Brain microvascular endothelial cell (primary cell): ENCODE measurements around the gene G6PC3.

ENCODE experiments used
- DNase-seq: peaks from one replicate; pipeline ENCODE4 v3.0.0-alpha.2; 2020
- H3K27ac ChIP-seq: fragments of 250-450 bp; sonication (Bioruptor Pico); 2 replicates; pipeline ENCODE4 v1.5.1; 2020; ENCODE audit warnings: mild to moderate bottlenecking, moderate library complexity
- H3K27me3 ChIP-seq: fragments of 250-450 bp; sonication (Bioruptor Pico); replicated peaks from 2 replicates; pipeline ENCODE4 v1.5.1; 2020; ENCODE audit warnings: mild to moderate bottlenecking
- H3K36me3 ChIP-seq: fragments of 250-450 bp; sonication (Bioruptor Pico); replicated peaks from 2 replicates; pipeline ENCODE4 v1.5.1; 2020; ENCODE audit warnings: mild to moderate bottlenecking
- H3K4me3 ChIP-seq: 2 replicates; pipeline ENCODE4 v1.5.1; 2011; ENCODE audit warnings: low read depth, mild to moderate bottlenecking, control low read depth, low read length, moderate library complexity
- CTCF ChIP-seq: IDR thresholded peaks from 2 replicates; pipeline ENCODE4 v1.5.1; 2011; ENCODE audit warnings: low read depth, mild to moderate bottlenecking, moderate library complexity, low read length, control low read depth, inconsistent platforms; ENCODE audit errors: missing control alignments
- in situ Hi-C: cut with HindIII; loops from 2 replicates; pipeline ENCODE4 v1.10.0; 2017; ENCODE audit warnings: low sequenced_read_pairs, low pct_ligation_motif_present

G6PC3 gene

GRCh38 chr17:44087319-44087718 lies 16.8 kb downstream of the G6PC3 start:
- TF ChIP-seq CTCF: no peak
- no peak for DNase-seq
- in situ Hi-C loops: no loop called here
- H3K36me3 ChIP-seq: no peaks in the 10 kb centered on the region
- H3K27me3 ChIP-seq: no peaks in the 10 kb centered on the region
- peak overlapping the region; percentile 37 for H3K27ac ChIP-seq
- H3K4me3 ChIP-seq: peak overlapping the region; percentile 22

- in situ Hi-C loops: no loop called here
- no peaks in the 10 kb centered on the region for H3K36me3 ChIP-seq
Observed at GRCh38 chr17:44088254-44088653, 17.7 kb downstream of the G6PC3 start.

GRCh38 chr17:44091200-44091997 lies 20.9 kb downstream of the G6PC3 start:
- Histone ChIP-seq H3K36me3 (no peaks in the 10 kb centered on the region), H3K27ac (no peak overlapping the region), H3K27me3 (no peaks in the 10 kb centered on the region), H3K4me3 (no peak overlapping the region)
- in situ Hi-C loops: no loop called here
- TF ChIP-seq CTCF: no peak
- no peak for DNase-seq

More at GRCh38 chr17:44088254-44088653, 17.7 kb downstream of the G6PC3 start:
- no peak for DNase-seq
- TF ChIP-seq CTCF: no peak
- Histone ChIP-seq H3K4me3 (no peak overlapping the region), H3K27ac (no peak overlapping the region), H3K27me3 (no peaks in the 10 kb centered on the region)

- no peak for TF ChIP-seq CTCF
- H3K27me3 ChIP-seq: no peaks in the 10 kb centered on the region
- no peak overlapping the region for H3K27ac ChIP-seq
- DNase-seq: no peak
- in situ Hi-C loops: no loop called here
- H3K36me3 ChIP-seq: no peaks in the 10 kb centered on the region
- no peak overlapping the region for H3K4me3 ChIP-seq
Observed at GRCh38 chr17:44092051-44092450, 21.5 kb downstream of the G6PC3 start.

- in situ Hi-C loops: no loop called here
- Histone ChIP-seq H3K27me3 (no peaks in the 10 kb centered on the region), H3K4me3 (no peak overlapping the region), H3K27ac (no peak overlapping the region), H3K36me3 (no peaks in the 10 kb centered on the region)
- TF ChIP-seq CTCF: no peak
- no peak for DNase-seq
Observed at GRCh38 chr17:44093231-44093900, 22.8 kb downstream of the G6PC3 start.
